HG03354 (cell line): ENCODE results near the gene SLC18B1.
A peak's percentile ranks its signal among the peaks of the same experiment; 100 is the strongest.
"Not testable (repeated sequence)": the region's sequence is repeated elsewhere in the genome, so short reads cannot be mapped to it uniquely, and the experiment has no call there.

Experiments
- ATAC-seq: cut with Tn5 transposase; IDR thresholded peaks from one replicate; pipeline ENCODE4 v1.9.1; 2021; ENCODE audit warnings: mild to moderate bottlenecking; ENCODE audit not compliant: unreplicated experiment, poor library complexity, severe bottlenecking

SLC18B1 gene

GRCh38 chr6:132804251-132804650, 5.8 kb upstream of the SLC18B1 start:
- ATAC-seq = no peak

GRCh38 chr6:132800656-132801055, 2.2 kb upstream of the SLC18B1 start:
- no peak for ATAC-seq

- ATAC-seq = peak; percentile 94
Measured at GRCh38 chr6:132798869-132799538, 567 bp upstream of the SLC18B1 start.

GRCh38 chr6:132795461-132795860, 3.0 kb downstream of the SLC18B1 start:
- no peak for ATAC-seq

GRCh38 chr6:132792510-132792909, 5.9 kb downstream of the SLC18B1 start:
- no peak for ATAC-seq

GRCh38 chr6:132790450-132790849, 8.0 kb downstream of the SLC18B1 start:
- ATAC-seq = no peak

- ATAC-seq = no peak
Measured at GRCh38 chr6:132789396-132789776, 9.1 kb downstream of the SLC18B1 start.

- no peak for ATAC-seq
Measured at GRCh38 chr6:132788658-132789395, 9.6 kb downstream of the SLC18B1 start.

- no peak for ATAC-seq
Measured at GRCh38 chr6:132785936-132786335, 12.5 kb downstream of the SLC18B1 start.

GRCh38 chr6:132780770-132781371, 17.6 kb downstream of the SLC18B1 start:
- ATAC-seq = peak; percentile 81

- ATAC-seq = not testable (repeated sequence)
Measured at GRCh38 chr6:132777881-132778280, 20.6 kb downstream of the SLC18B1 start.

GRCh38 chr6:132768051-132768517, 30.4 kb downstream of the SLC18B1 start:
- peak; percentile 91 for ATAC-seq

GRCh38 chr6:132765560-132765959, 32.9 kb downstream of the SLC18B1 start:
- ATAC-seq = no peak

- no peak for ATAC-seq
Measured at GRCh38 chr6:132764370-132764769, 34.1 kb downstream of the SLC18B1 start.

GRCh38 chr6:132763269-132763668, 35.2 kb downstream of the SLC18B1 start:
- peak; percentile 93 for ATAC-seq

GRCh38 chr6:132760256-132760655, 38.2 kb downstream of the SLC18B1 start:
- ATAC-seq = no peak

GRCh38 chr6:132758689-132759088, 39.7 kb downstream of the SLC18B1 start:
- no peak for ATAC-seq

GRCh38 chr6:132752255-132752654, 46.2 kb downstream of the SLC18B1 start:
- ATAC-seq = no peak

- ATAC-seq = no peak
Measured at GRCh38 chr6:132751828-132752227, 46.6 kb downstream of the SLC18B1 start.

- peak; percentile 40 for ATAC-seq
Measured at GRCh38 chr6:132751306-132751705, 47.1 kb downstream of the SLC18B1 start.
